Myocyte (in vitro differentiated cells): ENCODE measurements around the gene TMEM202. TPM values are rescaled to one million over a fixed set of nuclear protein-coding genes. Genes with fewer than 3 reads are reported as not detected.
A peak's percentile ranks its signal among the peaks of the same experiment; 100 is the strongest.
"Not testable (repeated sequence)": the region's sequence is repeated elsewhere in the genome, so short reads cannot be mapped to it uniquely, and the experiment has no call there.

ENCODE experiments used
- DNase-seq: peaks from one replicate; pipeline ENCODE4 v3.0.0-alpha.2; 2012; ENCODE audit warnings: low read depth
- polyA plus RNA-seq: library from polyadenylated mRNA; unstranded; fragments of >200 nt; gene quantifications from one replicate; pipeline ENCODE4 v1.2.1, GENCODE V29; 2012; ENCODE audit warnings: missing spikeins
- total RNA-seq: library from RNA; depleted of rRNA; stranded (reverse); fragments of >200 nt; gene quantifications from 2 replicates; pipeline ENCODE4 v1.2.3, GENCODE V29; 2014

The TMEM202 gene
- not detected in 2 replicates for total RNA-seq
- not detected for polyA plus RNA-seq

GRCh38 chr15:72397796-72398588 is at the start of gene TMEM202:
TSS of gene TMEM202 (plus strand) at chr15:72398305. CDS start at chr15:72398327, 22 bp downstream.
- DNase-seq = no peak

GRCh38 chr15:72353266-72353665 is 44.8 kb upstream of the TMEM202 start:
- DNase-seq = no peak

- no peak for DNase-seq
Observed at GRCh38 chr15:72354496-72354895, 43.6 kb upstream of the TMEM202 start.

GRCh38 chr15:72358121-72358520 is 40.0 kb upstream of the TMEM202 start:
- no peak for DNase-seq

GRCh38 chr15:72358650-72359171 is 39.4 kb upstream of the TMEM202 start:
- peak; percentile 89 for DNase-seq

GRCh38 chr15:72361176-72361575 is 36.9 kb upstream of the TMEM202 start:
- DNase-seq = no peak

GRCh38 chr15:72365844-72366243 is 32.3 kb upstream of the TMEM202 start:
- no peak for DNase-seq

- no peak for DNase-seq
Observed at GRCh38 chr15:72368325-72368724, 29.8 kb upstream of the TMEM202 start.

GRCh38 chr15:72368899-72369298 is 29.2 kb upstream of the TMEM202 start:
- no peak for DNase-seq

GRCh38 chr15:72369964-72370363 is 28.1 kb upstream of the TMEM202 start:
- DNase-seq = no peak

GRCh38 chr15:72372361-72372760 is 25.7 kb upstream of the TMEM202 start:
- DNase-seq = no peak

GRCh38 chr15:72375501-72375845 is 22.6 kb upstream of the TMEM202 start:
- no peak for DNase-seq

- DNase-seq = peak; percentile 96
Observed at GRCh38 chr15:72375846-72376581, 22.1 kb upstream of the TMEM202 start, which contains the start of gene HEXA. TSS of gene HEXA (minus strand) at chr15:72376014. CDS start at chr15:72375972, 42 bp downstream.

GRCh38 chr15:72377331-72377730 is 20.8 kb upstream of the TMEM202 start:
- DNase-seq = no peak

GRCh38 chr15:72379106-72379505 is 19.0 kb upstream of the TMEM202 start:
- DNase-seq = not testable (repeated sequence)

GRCh38 chr15:72379856-72380430 is 18.2 kb upstream of the TMEM202 start:
- DNase-seq = no peak

- DNase-seq = no peak
Observed at GRCh38 chr15:72380743-72381142, 17.4 kb upstream of the TMEM202 start.

GRCh38 chr15:72382146-72382545 is 16.0 kb upstream of the TMEM202 start:
- no peak for DNase-seq

- DNase-seq = no peak
Observed at GRCh38 chr15:72387741-72388140, 10.4 kb upstream of the TMEM202 start.

GRCh38 chr15:72389231-72389630 is 8.9 kb upstream of the TMEM202 start:
- DNase-seq = no peak

- DNase-seq = not testable (repeated sequence)
Observed at GRCh38 chr15:72396331-72396730, 1.8 kb upstream of the TMEM202 start.

- DNase-seq = no peak
Observed at GRCh38 chr15:72398648-72399047, 543 bp downstream of the TMEM202 start.
